ENCODE data around the gene CLEC4M.
"Not testable (repeated sequence)": the region's sequence is repeated elsewhere in the genome, so short reads cannot be mapped to it uniquely, and the experiment has no call there.

CLEC4M gene

GRCh38 chr19:7789447-7789846 lies 26.4 kb downstream of the CLEC4M start:
- H3K27me3 ChIP-seq (ENCODE audit: insufficient read depth, low read depth), result peaks cover 14% of the 10 kb centered on the region
- H3K4me3 ChIP-seq (IDR thresholded peaks at IDR 0.05; ENCODE audit: insufficient read depth, low read depth, low read length), result no peak overlapping the region

GRCh38 chr19:7790416-7790815 lies 27.4 kb downstream of the CLEC4M start:
- Histone ChIP-seq H3K27me3 (ENCODE audit: insufficient read depth, low read depth) (peaks cover 21% of the 10 kb centered on the region), H3K4me3 (IDR thresholded peaks at IDR 0.05; ENCODE audit: insufficient read depth, low read depth, low read length) (no peak overlapping the region), H4K20me1 (ENCODE audit: insufficient read depth) (no peaks in the 10 kb centered on the region), H3K27ac (no peak overlapping the region), H3K36me3 (ENCODE audit: insufficient read depth) (no peaks in the 10 kb centered on the region), H3K79me2 (ENCODE audit: insufficient read depth, low read depth) (no peaks in the 10 kb centered on the region), H3K4me2 (no peak overlapping the region), H3K4me1 (ENCODE audit: low read depth, poor library complexity, severe bottlenecking) (no peaks in the 10 kb centered on the region), H2AFZ (ENCODE audit: low read depth) (no peak overlapping the region), H3K9ac (no peak overlapping the region)
- no peak for TF ChIP-seq CTCF (conservative IDR thresholded peaks at IDR 0.05; ENCODE audit: low read depth, low read length)

More at GRCh38 chr19:7789447-7789846, 26.4 kb downstream of the CLEC4M start:
- Histone ChIP-seq H3K79me2 (ENCODE audit: insufficient read depth, low read depth) (no peaks in the 10 kb centered on the region), H3K27ac (no peak overlapping the region), H3K9ac (no peak overlapping the region), H3K36me3 (ENCODE audit: insufficient read depth) (no peaks in the 10 kb centered on the region), H3K4me1 (ENCODE audit: low read depth, poor library complexity, severe bottlenecking) (no peaks in the 10 kb centered on the region), H4K20me1 (ENCODE audit: insufficient read depth) (no peaks in the 10 kb centered on the region), H3K4me2 (no peak overlapping the region), H2AFZ (ENCODE audit: low read depth) (no peak overlapping the region)
- TF ChIP-seq CTCF (conservative IDR thresholded peaks at IDR 0.05; ENCODE audit: low read depth, low read length), result no peak

- Histone ChIP-seq H2AFZ (ENCODE audit: low read depth) (no peak overlapping the region), H3K9ac (no peak overlapping the region), H3K36me3 (ENCODE audit: insufficient read depth) (no peaks in the 10 kb centered on the region), H4K20me1 (ENCODE audit: insufficient read depth) (no peaks in the 10 kb centered on the region), H3K4me2 (no peak overlapping the region), H3K27me3 (ENCODE audit: insufficient read depth, low read depth) (peaks cover 39% of the 10 kb centered on the region), H3K27ac (no peak overlapping the region), H3K4me3 (IDR thresholded peaks at IDR 0.05; ENCODE audit: insufficient read depth, low read depth, low read length) (no peak overlapping the region), H3K4me1 (ENCODE audit: low read depth, poor library complexity, severe bottlenecking) (no peaks in the 10 kb centered on the region), H3K79me2 (ENCODE audit: insufficient read depth, low read depth) (no peaks in the 10 kb centered on the region)
- no peak for TF ChIP-seq CTCF (conservative IDR thresholded peaks at IDR 0.05; ENCODE audit: low read depth, low read length)
Observed at GRCh38 chr19:7792281-7792680, 29.2 kb downstream of the CLEC4M start.

- H3K79me2 ChIP-seq (ENCODE audit: insufficient read depth, low read depth); H2AFZ ChIP-seq (ENCODE audit: low read depth); H3K27ac ChIP-seq; H3K4me3 ChIP-seq (IDR thresholded peaks at IDR 0.05; ENCODE audit: insufficient read depth, low read depth, low read length); H4K20me1 ChIP-seq (ENCODE audit: insufficient read depth); H3K4me1 ChIP-seq (ENCODE audit: low read depth, poor library complexity, severe bottlenecking); H3K36me3 ChIP-seq (ENCODE audit: insufficient read depth); H3K4me2 ChIP-seq; H3K9ac ChIP-seq: not testable (repeated sequence)
- peaks cover 43% of the 10 kb centered on the region for H3K27me3 ChIP-seq (ENCODE audit: insufficient read depth, low read depth)
Observed at GRCh38 chr19:7792701-7793100, 29.7 kb downstream of the CLEC4M start.

GRCh38 chr19:7793493-7793892 lies 30.4 kb downstream of the CLEC4M start:
- no peak for TF ChIP-seq CTCF (conservative IDR thresholded peaks at IDR 0.05; ENCODE audit: low read depth, low read length)
- Histone ChIP-seq H4K20me1 (ENCODE audit: insufficient read depth) (no peaks in the 10 kb centered on the region), H3K4me2 (no peak overlapping the region), H3K27ac (no peak overlapping the region), H3K4me3 (IDR thresholded peaks at IDR 0.05; ENCODE audit: insufficient read depth, low read depth, low read length) (no peak overlapping the region), H2AFZ (ENCODE audit: low read depth) (no peak overlapping the region), H3K27me3 (ENCODE audit: insufficient read depth, low read depth) (peaks cover 51% of the 10 kb centered on the region), H3K36me3 (ENCODE audit: insufficient read depth) (no peaks in the 10 kb centered on the region), H3K9ac (no peak overlapping the region), H3K79me2 (ENCODE audit: insufficient read depth, low read depth) (no peaks in the 10 kb centered on the region), H3K4me1 (ENCODE audit: low read depth, poor library complexity, severe bottlenecking) (no peaks in the 10 kb centered on the region)

All from KMS-11 (cell line).